NOMO-1 (cell line): ENCODE data around the gene DTNB.

Experiments
- DNase-seq, 2 experiments: peaks; one replicate each; lab custom pipeline; 2025; ENCODE audit not compliant: unreplicated experiment in 2 of 2; lab: John Stamatoyannopoulos, UW

The DTNB gene

DNA sequence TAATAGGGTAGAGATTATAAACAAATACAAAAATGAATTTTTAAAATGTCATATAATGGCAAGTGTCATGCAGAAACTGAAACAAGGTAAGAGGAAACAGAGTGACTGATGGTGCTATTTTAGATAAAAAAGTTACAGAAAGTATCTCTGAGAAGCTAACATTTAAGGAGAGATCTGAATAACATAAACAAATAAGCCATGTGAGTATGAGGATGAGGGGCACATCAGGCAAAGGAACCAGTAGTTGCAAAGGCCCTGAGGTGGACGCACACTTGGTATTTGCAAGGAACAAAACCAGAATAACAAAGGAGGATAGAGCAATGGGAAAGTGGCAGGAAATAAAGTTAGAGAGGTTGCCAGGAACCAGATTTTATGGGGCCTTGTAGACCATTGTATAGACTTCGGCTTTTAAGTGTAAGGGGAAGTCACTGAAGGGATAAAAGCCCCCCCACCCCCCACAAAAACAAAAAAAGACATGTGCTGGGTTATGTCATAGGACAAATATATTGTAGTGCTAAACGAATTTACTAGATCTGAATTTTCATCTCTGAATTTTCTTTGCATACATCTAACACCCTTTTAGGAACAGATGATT is 159.2 kb downstream of the DTNB start:
- DNase-seq: peak in 1 of 2 experiments; percentile 18

- DNase-seq: peak in 1 of 2 experiments; percentile 79
Observed at GRCh38 chr2:25512707-25513106, 160.7 kb downstream of the DTNB start.

DNA sequence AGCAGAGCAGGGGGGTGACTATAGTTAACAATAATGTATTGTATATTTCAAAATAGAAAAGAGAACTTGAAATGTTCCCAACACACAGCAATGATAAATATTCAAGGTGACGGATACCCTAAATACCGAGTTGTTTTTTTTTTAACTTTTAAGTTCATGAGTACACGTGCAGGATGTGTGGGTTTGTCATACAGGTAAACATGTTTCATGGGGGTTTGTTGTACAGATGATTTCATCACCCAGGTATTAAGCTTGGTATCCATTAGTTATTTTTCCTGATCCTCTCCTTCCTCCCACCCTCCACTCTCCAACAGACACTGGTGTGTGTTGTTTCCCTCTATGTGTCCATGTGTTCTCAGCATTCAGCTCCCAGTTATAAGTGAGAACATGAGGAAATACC is 167.2 kb downstream of the DTNB start:
- DNase-seq: no peak

DNA sequence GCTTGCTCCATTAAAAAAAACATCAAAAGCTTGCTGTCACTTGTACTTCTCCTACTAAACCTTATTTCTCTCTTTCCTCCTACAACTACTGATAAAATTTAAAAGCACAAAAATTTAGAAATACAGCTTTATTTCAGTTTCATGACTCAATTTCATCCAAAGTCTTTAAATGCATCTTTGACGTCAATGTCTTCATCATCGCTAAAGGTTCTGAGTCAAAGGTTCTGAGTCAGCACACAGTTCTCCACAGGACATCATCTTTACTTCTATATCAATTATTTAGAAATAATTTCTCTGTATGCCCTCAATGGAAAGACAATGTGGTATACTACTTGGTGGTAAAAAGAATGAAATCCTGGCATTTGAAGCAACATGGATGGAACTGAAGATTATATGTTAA is 167.8 kb downstream of the DTNB start:
- no peak for DNase-seq

DNA sequence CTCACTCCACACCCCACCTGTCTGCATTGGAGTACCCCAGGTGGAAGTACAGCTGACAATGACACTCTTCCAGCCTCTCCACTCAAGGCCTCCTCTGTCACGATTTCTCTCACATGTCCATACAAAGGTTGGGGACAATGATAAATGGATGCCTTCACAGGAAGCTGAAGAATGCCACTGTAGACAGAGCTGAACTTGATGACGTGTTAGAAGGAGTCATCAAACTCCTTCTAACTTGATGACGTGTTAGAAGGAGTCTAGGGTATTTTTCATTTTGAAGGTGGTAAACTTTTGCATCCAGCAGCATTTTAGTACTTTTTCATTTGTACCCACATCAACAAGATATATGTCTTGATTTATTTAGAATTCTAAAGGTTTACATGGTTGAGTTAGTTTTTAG is 168.2 kb downstream of the DTNB start:
- DNase-seq: no peak

- no peak for DNase-seq
Observed at GRCh38 chr2:25504266-25504665, 169.1 kb downstream of the DTNB start.

GRCh38 chr2:25499157-25499556 is 174.2 kb downstream of the DTNB start:
- no peak for DNase-seq

DNA sequence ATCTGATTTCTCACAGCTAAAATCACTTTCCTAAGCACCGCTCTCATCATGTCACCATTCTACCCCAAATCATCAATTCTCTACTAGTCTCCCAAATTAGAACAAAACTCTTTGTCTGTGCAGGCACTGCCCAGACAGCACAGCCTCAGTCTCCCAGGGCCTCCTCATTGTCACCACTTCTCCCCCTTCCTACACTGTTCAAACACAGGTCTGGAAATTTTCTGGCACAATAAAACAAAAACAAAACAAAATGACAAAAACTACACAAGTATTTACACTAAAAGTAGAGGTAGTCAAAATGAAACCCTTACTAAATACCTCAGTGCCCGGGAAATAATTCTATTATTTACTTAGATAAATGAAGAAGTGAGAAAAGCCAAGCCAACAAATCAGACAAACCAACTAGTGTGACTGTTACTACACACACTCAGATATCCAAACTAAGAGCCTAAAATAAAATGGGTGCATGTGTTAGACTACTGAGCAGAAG is 175.4 kb downstream of the DTNB start:
- no peak for DNase-seq

DNA sequence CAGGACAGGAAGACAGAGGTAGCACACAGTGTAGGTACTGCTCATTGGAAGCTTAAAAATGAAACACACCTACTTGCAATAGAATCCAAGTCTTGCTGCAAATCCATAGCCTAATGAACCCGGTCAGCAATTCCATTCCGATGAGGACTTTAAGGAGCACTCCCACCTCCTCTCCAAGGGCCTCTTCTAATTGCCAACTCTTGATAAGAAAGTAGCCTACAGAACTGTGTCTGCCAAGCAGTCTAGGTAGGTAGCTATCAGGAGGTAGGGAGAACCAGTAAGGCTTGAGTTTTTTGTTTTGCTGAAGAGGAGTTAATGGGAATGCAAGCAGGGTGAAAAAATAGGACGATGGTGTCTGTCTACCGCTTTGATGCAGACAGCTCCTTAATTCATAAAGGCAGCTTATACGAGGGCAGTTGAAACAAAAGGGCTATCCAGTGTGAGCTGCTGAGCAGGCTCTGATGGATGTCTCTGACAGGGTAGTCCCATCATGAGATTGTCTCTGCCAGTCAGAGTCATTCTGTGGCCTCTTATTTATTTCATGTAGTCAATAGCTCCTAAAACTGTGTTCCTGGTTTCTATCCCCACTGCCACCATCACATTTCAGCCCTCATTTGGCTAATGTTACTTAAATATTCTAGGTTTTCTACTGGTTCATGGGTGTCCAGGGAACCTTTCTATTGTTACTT is 176.0 kb downstream of the DTNB start:
- DNase-seq: no peak

- no peak for DNase-seq
Observed at GRCh38 chr2:25494616-25495015, 178.8 kb downstream of the DTNB start.

DNA sequence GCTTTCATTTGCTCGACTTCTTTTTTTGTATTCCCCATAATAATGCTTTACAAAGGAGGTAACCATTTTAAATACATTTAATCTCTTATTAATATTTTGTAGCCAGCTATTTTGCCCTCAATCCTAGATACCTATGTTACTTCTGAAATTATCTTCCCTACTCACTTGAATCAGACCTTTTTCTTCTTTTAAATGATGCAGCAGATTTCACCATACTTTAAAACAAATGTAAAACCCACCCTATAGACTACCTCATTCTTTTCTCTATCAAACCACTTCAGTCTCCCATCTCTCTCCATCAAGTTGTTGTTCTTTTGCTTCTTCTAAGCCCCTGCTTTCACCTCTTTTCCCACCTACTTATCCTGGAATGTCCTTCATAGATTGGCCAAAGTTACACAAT is 180.2 kb downstream of the DTNB start:
- no peak for DNase-seq

GRCh38 chr2:25492726-25493125 is 180.7 kb downstream of the DTNB start:
- no peak for DNase-seq

- DNase-seq: no peak
Observed at GRCh38 chr2:25491966-25492532, 181.3 kb downstream of the DTNB start.

DNA sequence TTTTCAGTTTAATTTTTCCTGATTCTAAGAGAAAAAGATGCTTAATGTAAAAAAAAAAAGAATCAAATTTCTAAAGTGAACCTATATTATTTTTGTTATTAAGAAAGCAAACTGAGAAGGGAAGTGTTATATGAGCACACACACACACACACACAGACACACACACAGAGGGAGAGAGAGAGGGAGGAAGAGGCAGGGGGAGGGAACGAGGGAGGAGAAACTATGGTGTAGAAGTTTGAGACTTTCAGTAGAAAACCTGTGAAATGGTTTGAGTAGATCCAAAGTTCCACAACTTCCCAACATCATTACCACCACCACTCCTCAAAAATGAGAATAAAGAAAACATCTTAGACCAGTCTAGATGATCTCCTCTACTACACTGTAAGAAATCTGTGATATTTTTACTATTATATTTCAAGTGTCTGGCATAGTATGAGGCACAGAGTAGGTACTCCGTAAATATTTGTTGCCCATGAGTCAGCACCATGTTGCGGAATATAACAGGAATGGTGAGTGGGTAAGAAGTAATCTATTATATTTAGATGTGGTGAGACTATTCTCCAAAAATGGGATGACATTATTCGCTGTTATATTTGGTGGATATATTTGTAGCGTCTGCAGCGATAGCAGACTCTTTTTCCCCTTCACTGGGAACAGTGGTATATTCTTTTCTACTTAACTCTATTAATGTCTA is 182.2 kb downstream of the DTNB start:
- no peak for DNase-seq

DNA sequence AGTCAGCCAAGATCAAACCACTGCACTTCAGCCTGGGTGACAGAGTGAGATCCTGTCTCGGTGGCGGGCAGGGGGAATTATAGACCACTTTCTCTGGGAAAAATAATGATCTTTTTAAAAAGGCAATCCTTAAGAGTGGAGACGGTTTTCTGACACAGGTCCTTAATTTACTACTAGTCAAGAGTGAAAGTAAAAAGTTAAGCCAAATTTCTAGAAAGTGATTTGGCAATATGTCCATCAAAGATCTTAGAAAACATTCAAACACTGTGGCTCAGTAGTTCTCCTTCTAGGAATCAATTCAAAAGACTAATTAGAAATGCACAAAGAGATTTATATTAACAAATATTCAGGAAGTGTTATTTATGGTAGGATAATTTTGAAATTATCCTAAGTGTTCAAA is 183.2 kb downstream of the DTNB start:
- DNase-seq: peak in 1 of 2 experiments; percentile 49

DNA sequence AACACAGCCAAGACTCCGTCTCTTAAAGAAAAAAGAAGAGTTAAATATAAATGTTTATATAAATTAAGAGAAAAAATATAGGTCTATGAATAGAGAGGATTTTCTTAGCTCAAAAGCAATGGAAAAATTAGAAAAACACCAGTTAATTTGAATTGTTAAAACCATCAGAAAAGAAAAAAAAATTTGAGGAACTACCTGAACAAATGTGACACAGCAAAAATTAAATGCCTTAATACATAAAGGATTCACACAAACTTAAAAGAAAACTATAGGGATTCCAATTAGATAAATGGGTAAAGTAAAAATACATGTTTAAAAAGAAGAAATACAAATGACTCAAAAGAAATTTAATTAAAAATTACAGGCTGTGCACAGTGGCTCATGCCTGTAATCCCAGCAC is 183.7 kb downstream of the DTNB start:
- DNase-seq: peak in 1 of 2 experiments; percentile 43

DNA sequence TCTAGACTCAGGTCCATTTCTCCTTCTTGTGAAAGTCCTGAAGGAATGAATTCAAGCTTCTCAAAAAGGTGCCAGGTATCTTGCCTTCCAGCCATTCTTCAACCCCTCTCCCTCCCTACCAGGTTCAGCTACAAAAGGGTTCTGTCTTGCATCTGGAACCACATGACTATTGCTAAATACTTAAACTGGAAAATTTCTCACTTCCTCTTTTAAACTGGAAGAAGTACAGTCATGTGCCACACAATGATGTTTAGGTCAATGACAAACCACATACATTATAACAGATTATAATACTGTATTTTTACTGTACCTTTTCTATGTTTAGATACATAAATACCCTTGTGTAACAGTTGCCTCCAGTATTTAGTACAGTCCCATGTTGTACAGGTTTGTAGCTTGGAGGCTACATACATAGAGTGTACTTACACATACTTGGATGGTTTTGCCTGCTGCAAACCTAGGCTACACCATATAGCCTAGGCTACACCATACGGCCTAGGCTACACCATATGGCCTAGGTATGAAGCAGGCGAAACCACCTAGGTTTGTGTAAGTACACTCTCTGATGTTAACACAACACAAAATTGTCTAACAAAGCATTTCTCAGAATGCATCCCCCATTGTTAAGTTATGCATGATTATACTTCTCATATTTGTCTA is 189.6 kb downstream of the DTNB start:
- DNase-seq: peak; percentile 64 to 95

- no peak for DNase-seq
Observed at GRCh38 chr2:25482341-25482740, 191.0 kb downstream of the DTNB start.

DNA sequence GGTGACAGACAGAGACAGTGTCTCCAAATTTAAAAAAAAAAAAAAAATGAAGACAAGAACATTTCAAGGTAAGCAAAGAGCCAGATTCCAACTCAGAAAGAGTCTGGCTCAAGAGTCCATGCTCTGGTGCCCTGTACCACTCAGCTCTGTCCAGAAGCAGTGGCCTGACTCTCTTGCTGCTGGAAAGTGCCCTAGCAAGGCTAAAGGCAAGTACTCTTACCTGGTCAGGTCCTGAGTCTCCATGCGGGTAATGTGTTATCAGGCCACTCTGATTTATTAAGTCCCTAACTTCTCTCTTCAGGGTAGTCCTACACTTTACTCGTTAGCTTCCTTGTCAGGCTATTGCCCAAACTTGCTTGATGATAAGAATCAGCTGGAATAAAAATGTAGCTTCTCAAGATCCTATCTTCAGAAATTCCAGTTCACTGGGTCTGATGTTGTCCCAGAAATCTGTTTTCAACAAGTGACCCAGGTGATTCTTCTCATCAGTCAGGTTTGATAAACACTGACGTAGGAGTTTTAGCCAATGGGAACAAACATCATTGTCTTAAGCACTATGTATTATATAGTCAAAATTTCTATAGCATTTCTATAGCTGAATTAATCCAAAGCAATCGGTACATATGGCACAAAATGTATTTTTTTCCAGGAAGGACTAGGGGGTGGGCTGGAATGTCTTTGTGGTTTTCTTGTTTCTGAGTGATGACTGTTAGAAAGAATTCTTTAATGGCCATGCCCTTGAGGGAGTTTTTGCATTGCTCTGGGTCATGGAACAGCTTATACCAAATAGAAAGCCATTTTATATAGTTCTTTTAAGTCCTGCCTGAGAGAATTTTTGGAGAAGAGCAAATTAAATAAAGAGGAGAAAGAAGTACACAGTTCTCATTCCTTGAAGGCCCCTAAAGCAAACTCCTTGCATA is 191.7 kb downstream of the DTNB start:
- DNase-seq: no peak

DNA sequence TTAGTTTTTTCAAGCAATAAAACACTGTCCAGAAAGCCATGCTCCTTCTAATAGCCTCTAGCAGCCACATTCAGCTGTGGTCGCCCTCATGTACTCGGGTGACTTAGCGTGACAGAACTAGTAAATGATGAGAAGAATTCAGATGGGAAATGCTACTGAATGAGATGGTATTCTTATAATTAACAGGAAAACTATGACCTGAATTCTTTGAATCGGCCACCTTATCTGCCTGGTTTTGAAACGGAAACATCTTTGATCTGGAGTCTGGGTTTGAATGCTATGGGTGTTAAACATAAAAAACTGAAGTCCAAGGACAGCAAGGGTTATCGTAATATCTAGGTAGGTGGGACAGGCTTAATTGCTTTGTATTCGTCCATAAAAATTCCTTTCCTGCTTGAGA is 192.8 kb downstream of the DTNB start:
- no peak for DNase-seq
